Islet precursor cell (in vitro differentiated cells): Measurements from ENCODE around the gene PRKG1.

Experiments used
- DNase-seq: peaks from one replicate; pipeline ENCODE4 v3.0.0-alpha.2; 2018

PRKG1 gene

DNA sequence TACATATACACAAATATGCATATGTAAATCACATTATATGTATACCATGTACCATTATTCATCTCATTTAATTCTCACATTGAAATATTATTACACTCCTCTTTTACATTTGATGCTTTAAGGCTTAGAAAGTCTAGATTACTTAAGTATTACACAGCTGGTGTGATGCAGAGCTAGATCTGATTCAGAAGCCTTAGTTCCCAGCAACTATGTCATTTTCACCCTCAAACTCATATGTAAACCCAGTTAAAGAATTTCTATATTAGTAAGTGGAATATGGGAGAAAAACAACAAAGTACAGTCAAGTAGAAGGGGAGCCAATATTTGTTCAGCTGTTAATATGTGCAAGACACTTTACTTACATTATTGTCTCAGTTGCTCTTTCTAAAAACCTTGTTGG is 699.4 kb downstream of the PRKG1 start:
- DNase-seq, result no peak

DNA sequence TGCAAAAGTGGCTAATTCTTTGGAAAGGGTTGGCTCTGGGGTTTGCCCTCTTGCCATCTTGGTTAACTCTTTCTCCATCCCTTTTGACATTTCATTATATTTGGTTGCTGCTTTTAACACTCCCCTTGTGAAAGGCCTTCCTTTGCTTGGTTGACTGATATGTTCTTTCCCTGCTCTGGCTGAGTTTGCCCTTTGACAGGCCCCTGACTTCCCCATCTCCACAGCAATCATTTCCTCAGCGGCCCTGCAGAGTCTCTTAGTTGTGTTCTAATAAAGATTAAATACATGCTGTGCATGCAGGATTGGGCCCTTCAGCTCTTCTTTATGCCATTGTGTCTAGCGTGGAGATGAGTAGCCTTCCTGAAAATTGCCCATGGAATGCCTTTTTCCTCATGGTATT is 709.7 kb downstream of the PRKG1 start:
- no peak for DNase-seq

DNA sequence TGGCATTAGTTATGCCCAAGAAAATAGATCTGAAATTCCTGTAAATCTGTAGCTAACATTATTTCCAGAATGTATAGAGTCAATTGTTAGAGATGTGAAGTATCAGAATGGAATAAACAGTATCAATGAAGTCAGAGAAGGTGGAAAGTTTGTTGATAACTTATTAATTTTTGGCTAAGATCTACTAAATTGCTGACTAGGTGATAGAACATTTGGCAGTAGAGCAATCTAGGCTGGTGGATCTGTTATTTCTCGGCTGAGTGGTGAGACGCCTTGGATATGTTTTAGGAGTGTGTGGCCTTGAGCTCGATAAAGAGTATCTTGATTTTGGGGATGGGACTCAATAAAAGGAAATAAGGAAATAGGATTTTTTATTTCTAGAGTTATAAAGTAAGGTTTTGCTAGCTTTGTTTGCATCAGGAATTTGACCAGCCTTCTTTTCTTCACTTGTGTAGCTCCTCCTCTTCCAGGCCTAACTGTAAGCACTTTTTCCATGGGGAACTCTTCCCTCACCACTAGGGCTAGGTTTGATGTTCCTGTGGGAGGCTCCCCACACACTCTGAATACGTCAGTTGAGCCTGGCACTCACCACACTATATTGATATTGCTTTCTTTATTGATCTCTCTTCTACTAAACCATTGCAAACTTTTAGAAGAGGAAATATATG is 711.9 kb downstream of the PRKG1 start:
- DNase-seq, result no peak

DNA sequence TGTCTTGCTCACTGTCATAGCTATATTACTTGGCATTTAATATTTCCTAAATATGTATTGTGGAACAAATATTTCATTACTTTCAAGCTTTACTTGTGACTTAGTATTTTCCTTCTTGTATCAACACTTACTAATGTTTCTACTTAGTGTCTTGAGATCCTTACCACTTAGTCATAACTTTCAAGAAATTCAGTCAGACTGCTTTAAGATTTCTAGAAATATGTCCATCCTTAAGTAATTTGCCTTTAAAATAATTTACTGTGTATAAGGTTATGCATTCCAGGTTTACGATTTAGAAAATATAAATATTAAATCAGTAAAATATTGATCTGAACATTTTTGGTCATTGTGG is 712.4 kb downstream of the PRKG1 start:
- DNase-seq, result no peak

DNA sequence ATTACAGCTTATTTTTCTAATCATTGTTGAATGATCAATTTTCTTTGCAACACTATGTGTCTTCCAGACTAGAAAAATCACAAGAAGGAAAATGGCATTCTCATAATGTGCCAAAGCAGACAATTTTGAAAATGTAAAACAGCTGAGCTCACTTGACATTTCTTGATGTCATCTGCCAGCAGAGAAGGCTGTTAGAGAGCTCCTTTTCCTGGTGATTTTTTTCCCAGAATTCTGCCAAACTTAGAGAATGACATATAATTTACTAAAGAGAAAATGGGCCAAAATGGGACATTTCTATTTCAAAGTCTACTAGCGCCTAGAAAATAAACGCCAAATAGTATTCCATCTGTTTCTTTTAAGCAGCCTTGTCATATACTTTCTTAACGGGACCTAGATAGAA is 714.0 kb downstream of the PRKG1 start:
- no peak for DNase-seq

DNA sequence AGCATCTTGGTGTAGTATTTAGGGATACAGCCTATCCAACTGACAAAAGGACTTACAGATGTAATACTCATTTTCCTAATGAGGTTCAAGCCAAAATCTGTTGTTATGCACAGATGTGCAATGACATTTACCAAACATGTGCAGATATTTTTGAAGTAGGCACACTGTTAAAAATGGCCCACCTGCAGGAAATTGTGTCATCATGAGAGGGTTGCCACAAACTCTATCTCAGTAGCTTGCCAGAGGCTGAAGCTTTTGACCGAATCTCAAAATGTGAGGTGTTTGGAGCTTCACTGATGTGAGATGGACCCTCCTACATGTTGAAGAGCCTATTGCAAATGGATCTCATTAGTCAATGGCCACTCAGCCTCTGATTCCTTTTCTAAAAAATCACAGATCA is 714.8 kb downstream of the PRKG1 start:
- DNase-seq, result no peak

DNA sequence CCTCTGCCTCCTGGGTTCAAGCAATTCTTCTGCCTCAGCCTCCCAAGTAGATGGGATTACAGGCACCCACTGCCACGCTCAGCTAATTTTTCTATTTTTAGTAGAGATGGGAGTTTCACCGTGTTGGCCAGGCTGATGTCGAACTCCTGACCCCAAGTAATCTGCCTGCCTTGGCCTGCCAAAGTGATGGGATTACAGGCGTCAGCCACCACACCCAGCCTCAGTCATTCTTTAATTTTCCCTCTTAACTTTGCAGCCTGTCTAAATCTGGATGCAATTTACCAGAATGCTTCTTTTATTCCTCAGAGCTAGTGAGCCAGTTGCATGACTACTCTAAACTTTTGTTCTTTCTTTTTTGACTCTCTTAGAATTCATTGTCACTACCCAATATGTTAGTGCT is 715.6 kb downstream of the PRKG1 start:
- no peak for DNase-seq

DNA sequence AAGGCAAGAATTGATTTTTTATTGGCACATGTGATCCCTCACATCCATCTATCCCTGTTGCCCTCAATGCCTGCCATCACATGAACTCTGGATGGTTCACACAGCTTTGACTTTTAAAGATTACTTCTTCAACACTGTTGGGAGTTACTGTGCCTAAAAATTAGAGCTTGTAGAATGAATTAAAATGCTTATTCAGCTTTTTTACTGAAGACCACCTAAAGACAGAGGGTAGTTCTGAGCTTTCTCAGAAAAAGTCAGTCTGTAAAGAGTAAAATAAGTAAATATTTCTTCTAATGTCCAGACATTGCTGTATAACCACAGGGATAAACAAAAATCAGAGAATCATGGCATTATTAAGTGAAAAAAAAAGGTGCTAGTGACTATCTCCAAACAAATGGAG is 718.4 kb downstream of the PRKG1 start:
- no peak for DNase-seq

DNA sequence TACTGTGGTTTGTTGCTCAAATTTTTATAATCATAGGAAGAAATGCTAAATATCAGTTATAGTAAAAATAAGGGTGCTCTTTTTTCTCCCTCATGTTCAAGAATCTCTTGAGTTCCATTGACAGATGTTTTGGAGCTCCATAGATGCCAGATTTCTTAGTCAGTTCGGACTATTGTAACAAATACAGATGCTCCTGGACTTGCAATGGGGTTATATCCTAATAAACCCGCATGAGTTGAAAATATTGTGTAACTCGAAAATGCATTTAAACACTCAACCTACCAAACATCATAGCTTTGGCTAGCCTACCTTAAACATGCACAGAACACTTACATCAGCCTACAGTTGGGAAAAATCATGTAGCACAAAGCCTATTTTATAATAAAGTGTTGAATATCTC is 725.8 kb downstream of the PRKG1 start:
- no peak for DNase-seq

DNA sequence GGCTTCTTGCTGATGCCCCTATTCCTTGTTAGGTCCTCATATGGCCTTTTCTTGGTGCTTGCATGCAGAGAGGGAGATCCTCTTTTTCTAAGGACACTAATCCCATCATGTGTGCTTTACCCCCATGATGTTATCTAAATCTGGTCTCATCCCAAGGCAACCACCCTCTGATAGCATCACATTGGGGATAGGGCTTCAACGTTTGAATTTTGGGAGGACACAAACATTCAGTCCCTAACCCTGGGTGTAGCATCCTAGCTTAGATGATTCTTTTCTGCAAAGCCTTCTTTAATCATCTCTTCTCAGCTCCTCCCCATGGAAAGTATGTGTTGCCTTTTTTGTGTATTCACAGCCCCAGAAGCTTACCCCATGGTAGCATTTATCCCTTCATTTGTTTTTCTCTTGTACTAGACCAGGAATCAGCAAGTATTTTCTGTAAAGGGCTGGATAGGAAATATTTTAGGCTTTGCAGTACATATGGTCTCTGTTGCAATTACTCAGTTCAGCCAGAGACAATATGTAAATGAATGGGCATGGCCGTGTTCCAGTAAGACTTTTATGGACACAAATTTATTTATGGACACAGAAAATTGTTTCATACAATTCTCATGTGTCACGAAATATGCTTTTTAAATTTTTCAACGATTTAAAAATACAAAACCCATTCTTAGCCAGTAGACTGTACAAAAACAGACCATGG is 726.6 kb downstream of the PRKG1 start:
- DNase-seq, result no peak

DNA sequence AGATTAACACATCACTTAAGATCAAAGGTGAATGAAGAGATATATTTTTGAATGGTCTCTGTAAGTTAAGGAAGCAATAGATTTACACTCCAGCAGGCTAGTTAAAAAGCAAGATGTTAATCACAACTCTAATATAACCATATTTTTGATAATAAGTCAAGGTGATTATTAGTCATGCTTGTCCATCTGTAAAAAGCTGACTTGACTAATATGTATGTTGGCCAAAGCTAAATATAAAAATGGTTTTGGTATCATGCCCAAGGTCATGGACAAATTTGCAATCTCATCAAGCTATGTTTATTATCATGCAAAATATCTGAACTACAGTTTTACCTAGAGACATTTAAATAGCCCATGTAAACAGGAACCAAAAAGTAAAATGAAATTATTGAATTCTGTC is 727.7 kb downstream of the PRKG1 start:
- no peak for DNase-seq

DNA sequence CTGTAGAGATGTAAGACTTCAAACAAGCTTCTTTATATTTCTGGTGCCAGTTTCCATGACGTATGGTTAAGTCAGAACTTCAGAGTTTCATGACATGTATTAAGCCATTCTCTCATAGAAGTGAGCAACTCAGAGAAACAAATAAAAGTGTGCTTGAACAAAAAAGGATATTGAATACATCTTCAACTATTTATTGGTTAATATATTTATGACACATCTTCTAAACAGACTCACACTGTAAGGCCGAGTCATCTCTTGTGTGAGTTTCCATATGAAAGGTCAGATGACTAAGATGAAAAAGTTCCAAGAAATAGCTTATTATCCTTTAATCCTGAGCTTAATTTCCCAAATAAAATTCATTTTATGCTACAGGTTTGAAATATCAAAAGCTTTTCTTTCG is 730.6 kb downstream of the PRKG1 start:
- no peak for DNase-seq

DNA sequence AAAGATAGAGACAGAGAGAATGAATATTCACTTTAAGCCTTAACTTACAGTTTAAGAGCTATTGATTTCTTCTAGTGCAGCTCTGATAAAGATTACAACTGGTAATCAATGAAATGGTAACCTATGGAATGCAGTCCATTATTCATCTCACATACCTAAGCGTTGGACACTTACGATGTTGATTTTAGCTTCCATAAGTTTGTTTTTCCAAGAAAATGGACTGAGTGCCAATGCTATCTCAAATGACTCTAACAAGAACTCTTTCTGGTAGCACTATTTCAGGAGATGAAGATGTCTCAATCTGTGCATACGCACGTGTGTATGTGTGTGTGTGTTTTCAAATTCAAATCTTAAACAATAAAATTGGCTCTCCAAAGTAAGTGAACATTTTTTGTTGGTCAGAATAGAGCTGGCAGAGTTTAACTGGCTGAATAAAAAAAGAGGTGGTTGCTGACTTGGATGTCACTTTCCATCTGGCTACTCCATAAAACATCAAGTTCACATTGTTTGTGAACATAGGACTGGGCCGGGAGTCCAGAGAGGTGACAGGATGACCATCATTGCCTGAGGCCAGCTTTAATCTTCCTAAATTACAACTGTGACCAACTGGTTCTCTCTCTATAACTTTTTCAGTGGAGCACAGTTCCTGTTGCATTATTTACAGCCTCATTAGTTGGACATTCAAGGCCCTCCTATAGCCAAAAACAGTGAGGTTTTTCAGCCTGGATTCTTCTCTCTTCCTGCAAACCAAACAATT is 732.0 kb downstream of the PRKG1 start:
- no peak for DNase-seq

DNA sequence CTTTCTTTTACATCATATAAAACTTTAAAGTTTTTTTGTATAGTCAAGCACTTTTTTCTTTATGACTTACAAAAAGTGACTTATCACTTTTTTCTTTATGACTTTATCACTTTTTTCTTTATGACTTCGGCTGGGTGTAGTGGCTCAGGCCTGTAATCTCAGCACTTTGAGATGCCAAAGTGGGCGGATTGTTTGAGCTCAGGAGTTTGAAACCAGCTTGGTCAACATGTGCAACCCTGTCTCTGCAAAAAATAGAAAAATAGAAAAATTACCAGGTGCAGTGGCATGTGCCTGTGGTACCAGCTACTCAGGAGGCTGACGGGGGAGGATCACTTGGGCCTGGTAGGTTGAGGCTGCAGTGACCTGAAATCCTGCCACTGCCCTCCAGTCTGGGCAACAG is 733.9 kb downstream of the PRKG1 start:
- DNase-seq, result no peak

DNA sequence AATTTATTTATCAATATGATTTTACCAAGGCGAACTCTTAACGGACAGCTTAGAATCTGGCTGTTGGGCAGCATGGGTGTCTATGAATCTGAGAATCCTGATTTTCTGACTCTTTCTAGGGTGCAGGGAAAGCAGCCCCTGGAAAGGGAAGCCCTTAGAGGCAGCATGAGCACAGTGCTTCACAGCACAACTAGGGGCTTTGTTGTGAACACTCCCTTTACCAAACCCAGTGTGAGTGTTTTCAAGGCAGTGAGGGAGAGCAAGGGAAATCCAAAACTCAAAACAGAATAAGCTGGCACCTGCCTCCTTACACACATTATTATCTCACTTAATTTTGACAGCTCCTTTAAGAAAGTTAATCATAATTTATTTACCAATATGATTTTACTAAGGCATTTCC is 741.4 kb downstream of the PRKG1 start:
- no peak for DNase-seq

DNA sequence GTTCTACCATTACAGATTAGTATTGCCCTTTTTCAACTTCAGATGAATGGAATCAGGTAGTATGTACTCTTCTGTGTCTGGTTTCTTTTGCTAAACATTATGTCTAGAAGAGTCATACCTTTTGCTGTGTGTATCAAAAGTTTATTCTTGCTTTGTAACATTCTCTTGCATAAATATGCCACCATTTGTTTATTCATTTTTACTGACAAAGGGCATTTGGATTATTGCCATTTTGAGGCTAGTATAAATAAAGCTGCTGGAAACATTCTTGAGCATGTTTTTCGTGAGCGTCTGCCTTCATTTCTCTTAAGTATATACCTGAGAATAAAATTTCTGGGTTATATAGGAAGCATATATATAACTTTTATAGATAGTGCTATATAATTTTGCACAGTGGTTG is 746.8 kb downstream of the PRKG1 start:
- DNase-seq, result no peak

DNA sequence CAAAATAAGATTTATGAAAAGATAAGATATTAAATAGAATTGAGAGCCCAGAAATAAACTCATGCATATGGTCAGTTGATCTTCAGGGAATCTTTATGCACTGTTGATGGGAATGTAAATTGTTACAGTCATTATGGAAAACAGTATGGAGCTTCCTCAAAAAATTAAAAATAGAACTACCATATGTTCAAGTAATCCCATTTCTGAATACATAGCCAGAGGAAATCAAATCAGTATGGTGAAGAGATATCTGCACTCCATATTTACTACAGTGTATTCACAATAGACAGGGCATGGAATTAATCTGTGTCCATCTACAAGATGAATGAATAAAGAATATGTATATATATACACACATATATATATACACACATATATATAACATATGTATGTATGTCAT is 747.5 kb downstream of the PRKG1 start:
- no peak for DNase-seq

DNA sequence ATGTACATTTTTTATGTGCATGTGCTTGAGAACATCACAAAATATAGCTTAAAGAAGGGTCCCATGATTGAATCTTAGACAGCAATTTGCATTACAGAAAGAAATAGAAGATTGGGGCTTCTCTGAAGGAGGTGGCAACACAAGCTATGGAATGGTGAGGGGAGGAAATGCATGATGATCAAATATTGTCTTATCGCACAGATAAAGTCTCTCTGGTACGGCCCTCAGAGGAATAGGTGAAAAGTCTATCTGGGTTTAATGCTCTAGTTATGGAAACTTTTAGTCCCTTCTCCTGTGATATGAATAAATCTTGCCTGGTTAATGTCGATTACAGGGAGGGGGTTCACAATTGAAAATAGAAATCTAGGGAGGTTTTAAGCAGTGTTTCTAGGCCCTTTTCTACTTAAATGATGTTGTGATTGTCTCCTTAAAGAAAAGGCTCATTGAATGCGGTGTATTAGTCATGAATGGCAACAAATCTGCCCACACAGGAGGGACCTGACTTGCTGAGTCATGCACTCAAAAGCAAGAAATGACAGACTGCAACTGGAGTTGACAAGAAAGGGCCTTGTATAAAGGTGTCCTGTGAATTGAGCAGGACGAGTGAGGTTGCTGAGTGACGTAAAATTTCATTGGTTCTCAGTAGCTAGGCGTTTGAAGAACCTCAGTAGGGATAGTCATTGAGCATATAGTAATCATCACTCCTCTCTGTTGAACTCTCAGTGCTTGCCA is 758.5 kb downstream of the PRKG1 start:
- peak; percentile 87 for DNase-seq

DNA sequence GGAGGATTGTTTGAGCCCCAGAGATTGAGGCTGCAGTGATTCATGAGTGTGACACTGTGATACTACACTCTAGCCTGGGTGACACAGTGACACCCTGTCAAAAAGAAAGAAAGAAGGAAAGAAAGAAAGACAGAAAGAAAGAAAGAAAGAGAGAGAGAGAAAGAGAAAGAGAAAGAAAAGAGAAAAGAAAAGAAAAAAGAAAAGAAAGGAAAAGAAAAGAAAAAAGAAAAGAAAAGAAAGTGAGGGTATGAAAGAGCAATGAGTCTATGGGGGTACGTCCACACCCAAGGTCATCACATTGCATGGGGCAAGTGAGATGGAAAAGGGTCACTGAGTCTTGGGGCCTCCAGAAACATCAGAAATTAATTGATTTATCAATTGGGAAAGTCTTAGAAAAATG is 760.3 kb downstream of the PRKG1 start:
- DNase-seq, result no peak

DNA sequence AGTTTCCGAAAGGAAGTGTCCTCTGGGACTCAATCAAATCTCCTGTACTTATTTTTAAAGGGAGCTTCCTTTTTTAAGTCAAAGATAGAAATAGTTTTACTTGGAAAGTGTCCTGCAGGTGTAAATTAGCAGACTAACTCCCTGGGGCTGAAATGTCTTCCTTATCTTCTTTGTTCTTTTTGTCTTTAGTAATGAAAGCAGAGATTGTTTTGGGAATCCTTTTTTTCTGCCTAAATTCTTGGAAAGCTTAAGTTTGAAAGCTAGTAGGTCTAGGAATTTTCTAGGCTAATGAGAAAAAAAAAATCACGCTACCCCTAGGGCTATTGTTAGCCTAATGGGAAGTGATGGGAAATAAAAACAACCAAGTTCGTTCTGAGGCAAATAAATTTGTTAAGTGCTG is 764.2 kb downstream of the PRKG1 start:
- DNase-seq, result no peak

DNA sequence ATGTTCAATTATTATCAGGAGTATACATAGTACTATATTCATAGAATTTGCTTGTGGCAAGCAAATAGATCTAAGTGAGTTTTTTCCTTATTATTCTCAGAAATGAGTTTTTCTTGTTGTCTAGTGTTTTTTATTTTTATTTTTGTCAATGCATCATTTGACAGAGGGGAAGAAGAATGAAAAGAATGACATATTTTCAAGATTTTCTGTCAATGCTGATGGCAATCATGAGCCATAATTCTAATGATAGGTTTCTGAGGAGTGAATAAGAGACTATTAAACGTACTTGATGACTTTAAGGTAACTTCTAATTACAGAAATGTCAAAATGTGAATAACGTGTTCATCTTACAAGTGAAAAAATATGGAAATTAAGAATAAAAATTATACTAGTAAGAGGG is 769.7 kb downstream of the PRKG1 start:
- DNase-seq, result no peak

DNA sequence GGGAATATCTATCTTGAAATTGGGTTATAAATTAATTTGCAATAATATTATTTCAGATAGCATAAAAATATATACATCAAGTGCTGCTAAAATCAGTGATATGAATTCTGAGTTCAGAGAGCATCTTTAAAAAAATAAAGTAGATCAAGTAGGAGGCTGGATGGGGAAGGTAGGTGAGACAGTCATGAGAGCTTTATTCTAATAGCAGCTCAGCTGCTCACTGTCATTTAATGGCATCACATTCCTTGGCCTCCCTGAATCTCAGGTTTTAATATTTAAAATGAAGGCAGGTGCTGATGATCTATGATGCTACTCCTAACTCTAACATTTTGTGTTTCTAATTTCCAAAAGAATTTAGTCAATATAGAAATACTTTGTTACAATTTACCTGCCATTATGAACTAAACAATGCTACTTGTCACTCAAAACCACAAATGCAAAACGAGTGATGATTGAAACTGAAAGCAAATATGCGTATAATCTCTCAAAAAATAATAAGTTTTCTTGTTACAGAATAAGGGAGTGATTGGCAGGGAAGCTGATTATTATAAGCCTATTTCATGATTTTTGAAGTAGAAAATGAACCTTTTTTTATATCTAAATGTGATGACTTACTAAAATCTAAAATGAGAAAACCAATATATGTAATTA is 772.7 kb downstream of the PRKG1 start:
- no peak for DNase-seq

DNA sequence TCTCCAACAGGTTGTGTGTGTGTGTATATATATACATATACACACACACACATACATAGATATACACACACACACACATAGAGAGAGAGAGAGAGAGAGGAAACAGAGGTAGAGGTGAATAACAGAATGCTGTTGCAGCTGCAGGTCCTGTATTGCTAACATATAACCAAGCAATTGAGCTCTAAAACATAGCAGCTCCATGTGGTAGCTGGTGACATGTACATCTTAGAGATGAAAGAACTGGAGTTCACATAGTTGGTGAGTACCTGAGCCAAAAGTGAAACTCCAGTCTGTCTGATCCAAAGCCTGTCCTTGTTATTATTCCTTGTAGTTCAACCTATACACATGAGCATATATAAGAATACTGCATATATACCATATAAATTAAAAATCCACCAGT is 778.0 kb downstream of the PRKG1 start:
- no peak for DNase-seq
